NCI-H1436 (cell line): ENCODE measurements around the gene SRSF2.
"Not testable (repeated sequence)": the region's sequence is repeated elsewhere in the genome, so short reads cannot be mapped to it uniquely, and the experiment has no call there.

Experiments
- DNase-seq: peaks from one replicate; lab custom pipeline; 2025; lab: John Stamatoyannopoulos, UW

Gene SRSF2

DNA sequence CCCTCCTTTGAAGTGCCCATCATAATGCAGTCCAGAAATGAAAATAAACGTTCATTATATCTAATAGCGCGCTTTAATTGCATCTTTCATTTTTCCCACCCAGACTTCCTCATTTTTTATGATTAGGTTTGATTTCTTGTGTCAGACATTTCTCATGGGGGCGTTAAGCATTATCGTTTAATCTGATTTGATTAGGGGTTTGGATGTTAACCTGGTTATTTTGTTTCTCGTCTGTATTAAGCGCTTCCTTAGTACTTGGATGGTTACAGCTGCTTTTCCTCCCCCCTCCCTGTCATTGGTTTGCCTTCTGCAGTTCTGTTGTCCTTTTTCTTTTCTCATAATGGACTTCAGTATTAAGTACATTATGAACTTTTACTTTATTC, 1.3 kb upstream of the SRSF2 start:
- no peak for DNase-seq

DNA sequence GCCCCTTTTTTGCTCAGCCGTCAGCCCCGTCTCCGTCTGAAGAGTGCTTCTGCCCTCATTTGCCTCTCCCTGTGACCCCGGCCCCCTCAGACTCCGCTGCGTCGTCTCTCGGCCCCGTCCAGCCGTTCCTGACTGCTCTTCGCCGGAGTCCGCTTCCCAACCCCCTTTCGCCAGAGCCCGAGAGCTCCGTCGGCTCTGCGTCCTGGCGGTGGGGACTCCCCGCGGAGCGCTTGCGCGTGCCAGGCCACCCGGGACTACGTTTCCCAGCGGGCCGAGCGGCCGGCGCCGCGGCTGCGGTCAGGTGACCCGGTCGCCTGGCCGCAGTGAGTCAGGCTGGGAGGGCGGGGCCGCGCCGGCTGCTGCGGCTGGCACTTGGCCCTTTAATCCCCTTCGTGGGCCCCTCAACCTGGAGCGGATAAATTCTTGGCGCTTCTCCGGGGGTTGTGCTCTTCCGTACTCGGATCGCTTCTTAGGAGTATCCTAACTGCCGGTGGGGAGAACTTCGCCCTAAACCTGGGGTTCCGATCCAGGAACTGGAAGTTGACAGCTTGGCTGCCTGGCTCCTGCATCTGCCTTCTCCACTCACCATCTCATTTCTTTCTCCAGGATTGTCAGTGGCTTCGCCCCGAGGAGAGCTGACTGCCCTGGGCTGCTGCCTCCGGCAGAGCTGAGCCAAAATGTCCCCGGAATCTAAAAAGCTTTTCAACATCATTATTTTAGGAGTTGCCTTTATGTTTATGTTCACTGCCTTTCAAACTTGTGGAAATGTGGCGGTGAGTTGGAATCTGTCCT, 741 bp upstream of the SRSF2 start, which contains the start of gene MFSD11:
MFSD11 (plus strand) TSS at position 444 of the 792 bp plus-strand sequence; CDS start at position 678, 234 bp downstream.
- peak; percentile 97 for DNase-seq

DNA sequence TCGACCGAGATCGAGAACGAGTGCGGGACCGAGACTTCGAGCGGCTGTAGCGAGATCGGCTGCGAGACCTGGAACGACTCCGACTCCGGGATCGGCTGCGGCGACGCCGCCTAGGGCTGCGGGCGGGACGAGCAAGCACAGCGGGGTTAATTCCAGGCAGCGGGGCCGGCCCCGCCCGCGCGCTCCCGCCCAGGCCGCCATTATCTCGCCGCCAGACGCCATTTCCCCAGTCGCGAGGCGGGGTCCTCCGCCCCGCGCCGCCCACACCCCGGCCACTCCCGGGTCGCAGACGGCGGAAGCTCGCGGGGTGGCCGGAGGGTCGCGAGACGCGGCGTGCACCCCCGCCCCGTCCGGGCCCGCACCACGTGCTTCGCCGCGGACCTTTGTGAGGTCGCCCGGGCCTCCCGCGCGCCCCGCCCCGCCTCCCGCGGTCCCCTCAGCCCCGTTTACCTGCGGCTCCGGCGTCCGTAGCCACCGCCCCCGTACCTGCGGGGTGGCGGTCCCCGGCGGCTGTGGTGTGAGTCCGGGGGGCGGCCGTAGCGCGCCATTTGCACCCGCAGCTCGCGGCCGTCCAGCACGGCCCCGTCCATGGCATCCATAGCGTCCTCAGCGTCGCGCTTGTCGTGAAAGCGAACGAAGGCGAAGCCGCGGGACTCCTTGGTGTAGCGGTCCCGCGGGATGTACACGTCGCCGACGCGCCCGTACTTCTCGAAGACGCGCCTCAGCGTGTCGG, 616 bp downstream of the SRSF2 start:
- peak; percentile 63 for DNase-seq

DNA sequence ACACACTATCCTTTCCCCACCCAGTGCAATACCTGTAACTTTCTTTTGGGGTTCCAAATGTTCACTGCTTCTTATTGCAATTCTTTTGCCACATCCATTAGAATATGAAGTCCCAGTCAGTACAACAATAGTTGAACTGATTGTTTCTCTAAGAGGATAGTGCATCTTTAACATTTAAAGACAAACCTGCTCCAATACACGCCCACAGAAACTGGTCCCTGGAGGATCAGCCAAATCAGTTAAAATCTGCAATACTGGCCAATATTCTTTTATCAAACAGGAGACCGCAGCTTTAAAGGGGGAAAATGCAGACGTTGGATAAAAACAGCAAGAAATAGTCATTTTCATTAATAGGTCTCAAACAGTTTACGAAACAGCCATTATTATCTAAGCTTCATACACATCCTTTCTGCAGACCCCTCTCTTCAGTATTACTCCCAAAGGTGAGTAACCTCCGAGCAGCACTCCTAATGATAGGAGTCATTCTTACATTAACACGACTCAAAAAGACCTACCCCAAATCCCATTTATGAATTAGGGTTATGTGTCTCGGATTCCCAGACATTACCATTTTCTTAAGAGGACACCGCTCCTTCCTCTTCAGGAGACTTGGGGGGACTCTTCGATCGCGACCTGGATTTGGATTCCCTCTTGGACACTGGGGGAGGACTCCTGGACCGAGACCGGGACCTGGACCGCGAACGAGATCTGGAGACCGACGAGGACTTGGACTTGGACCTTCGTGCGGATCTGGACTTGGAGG, 1.4 kb downstream of the SRSF2 start:
- DNase-seq: no peak

DNA sequence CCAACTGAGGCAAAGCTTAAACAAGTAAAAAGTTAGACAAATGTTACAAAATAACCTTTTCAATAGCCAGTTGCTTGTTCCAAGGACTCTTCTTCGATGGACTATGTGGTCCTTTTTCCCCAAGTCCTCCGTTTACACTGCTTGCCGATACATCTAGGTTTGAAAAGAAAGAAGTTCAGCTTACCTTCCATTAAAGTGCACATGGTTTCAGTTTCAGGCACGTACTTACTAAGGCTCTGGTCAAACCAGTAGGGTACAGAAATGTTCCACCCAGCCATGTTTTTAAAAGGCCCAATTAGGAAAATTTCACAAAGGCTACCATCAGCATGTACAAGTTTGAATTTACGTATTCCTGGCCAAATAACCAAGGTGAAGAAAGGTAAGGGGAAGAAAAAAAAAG, 2.1 kb downstream of the SRSF2 start:
- no peak for DNase-seq

DNA sequence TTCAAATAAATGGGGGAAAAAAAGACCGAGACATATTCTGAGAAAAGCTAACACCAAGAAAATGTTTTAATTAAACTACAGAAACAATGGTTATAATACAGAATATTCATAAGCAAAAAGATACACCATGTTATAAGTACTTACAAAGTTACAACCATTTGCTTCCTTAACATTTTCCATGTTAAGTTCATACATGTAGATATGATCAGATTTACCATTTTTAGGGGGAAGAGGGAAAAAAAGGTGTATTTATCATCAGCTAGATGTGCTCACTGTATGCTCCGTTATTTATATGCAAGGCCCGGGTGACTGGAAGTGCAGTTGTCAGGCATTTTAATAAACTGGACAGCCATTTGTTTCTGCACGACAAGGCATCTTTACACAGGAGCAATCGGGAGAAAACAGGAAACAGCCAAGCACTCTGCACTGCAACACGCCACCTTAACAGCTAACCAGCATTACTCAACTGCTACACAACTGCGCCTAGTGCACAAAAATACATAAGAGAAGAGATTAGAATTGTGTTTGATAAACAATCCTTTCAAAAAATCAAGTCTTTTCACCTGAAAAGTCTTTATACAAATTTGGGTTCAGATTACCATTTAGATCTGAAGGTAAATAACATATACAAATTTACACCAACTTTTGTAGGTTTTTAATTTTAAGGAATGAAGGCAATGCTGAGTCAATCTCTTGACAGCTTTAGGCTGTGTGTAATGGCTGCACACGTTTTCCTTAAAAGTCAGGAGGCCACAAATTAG, 2.9 kb downstream of the SRSF2 start:
- DNase-seq: no peak

DNA sequence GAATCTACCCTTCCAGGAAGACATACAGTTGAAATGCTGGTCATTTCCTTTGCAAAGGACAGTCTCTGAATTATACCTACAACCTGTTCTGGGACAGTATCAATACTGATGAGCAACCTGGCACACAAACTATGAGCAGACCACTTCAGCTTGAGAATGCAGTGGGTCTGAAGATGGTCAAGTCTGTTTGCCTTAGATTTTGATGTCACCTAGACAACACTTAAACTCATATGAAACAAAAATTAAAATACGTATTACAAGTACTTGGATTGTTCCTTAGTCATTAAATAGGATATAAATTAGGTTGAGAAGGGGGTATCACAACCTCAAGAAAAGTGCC, 3.5 kb downstream of the SRSF2 start:
- no peak for DNase-seq

DNA sequence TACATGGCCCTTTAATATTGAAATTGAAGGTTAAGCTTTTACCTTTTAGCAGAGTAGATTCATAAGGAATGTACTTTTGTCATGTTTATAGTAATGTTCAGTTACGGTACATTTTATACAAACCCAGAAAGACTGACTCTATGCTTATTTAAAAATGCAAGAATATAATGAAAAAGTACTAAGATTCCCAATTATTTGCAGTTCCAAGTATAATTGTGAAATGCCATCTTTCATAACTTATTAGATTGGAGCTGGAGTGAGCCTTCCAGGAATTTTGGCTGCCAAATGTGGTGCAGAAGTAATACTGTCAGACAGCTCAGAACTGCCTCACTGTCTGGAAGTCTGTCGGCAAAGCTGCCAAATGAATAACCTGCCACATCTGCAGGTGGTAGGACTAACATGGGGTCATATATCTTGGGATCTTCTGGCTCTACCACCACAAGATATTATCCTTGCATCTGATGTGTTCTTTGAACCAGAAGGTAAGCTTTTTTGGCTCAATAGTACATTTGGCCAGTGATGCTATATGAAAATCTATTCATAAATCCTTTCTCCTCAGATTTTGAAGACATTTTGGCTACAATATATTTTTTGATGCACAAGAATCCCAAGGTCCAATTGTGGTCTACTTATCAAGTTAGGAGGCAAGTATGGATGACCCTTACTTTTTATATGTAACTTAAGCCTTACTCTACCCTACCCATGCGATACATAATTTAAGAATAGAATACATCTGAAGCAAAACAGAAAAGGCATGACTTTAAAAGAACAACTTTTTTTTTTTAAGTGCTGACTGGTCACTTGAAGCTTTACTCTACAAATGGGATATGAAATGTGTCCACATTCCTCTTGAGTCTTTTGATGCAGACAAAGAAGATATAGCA, 4.2 kb downstream of the SRSF2 start:
- DNase-seq: no peak

DNA sequence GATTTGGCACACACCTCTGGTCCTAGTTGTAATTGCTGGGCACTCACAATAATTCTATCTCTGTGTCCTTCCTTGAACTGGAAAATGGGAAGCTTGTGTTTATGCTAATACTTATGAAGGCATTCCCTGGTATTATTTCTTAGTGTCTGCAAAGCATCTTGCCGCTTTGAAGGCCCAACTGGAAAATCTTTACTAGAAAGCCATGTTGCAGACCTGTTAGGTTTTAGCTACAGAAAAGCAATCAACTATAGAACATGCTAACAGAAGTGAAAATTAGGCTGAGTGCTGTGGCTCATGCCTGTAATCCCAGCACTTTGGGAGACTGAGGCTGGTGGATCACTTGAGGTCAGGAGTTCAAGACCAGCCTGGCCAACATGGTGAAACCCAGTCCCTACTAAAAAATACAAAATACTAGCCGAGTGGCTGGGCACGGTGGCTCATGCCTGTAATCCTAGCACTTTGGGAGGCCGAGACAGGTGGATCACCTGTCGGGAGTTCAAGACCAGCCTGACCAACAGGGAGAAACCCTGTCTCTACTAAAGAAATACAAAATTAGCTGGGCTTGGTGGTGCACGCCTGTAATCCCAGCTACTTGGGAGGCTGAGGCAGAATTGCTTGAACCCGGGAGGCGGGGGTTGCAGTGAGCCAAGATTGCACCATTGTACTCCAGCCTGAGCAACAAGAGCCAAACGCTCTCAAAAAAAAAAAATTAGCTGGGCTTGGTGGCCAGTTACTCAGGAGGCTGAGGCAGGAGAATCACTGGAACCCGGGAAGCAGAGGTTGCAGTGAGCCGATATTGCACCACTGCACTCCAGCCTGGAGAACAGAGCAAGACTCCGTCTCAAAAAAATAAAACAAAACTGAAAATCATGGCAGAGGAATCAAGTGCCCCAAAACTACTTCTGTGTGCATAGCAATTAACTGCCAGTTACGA, 5.1 kb downstream of the SRSF2 start:
- not testable (repeated sequence) for DNase-seq

DNA sequence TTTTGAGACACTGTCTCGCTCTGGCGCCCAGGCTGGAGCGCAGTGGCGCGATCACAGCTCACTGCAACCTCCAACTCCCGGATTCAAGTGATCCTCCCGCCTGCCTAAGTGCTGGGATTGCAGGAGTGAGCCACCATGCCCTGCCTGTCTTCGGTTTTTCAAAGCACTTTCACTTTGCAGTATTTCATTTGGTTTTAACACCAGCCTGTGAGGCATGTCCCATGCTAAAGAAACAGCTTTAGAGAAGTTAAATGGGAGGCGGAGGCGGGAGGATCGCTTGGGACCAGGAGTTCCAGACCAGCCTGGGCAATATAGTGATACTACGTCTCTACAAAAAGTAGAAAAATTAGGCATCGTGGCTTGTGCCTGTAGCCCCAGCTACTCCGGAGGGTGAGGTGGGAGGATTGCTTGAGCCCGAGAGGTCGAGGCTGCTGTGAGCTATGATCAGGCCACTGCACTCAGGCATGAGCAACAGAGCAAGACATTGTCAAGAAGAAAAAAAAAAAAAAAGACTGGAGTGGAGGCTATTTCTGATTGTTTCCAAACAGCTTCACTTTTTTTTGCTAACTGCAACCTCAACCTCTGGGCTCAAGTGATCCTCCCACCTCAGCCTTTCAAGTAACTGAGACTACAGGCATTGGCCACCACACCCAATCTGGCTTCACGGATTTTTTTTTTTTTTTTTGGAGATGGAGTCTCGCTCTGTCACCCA, 9.2 kb downstream of the SRSF2 start:
- no peak for DNase-seq

DNA sequence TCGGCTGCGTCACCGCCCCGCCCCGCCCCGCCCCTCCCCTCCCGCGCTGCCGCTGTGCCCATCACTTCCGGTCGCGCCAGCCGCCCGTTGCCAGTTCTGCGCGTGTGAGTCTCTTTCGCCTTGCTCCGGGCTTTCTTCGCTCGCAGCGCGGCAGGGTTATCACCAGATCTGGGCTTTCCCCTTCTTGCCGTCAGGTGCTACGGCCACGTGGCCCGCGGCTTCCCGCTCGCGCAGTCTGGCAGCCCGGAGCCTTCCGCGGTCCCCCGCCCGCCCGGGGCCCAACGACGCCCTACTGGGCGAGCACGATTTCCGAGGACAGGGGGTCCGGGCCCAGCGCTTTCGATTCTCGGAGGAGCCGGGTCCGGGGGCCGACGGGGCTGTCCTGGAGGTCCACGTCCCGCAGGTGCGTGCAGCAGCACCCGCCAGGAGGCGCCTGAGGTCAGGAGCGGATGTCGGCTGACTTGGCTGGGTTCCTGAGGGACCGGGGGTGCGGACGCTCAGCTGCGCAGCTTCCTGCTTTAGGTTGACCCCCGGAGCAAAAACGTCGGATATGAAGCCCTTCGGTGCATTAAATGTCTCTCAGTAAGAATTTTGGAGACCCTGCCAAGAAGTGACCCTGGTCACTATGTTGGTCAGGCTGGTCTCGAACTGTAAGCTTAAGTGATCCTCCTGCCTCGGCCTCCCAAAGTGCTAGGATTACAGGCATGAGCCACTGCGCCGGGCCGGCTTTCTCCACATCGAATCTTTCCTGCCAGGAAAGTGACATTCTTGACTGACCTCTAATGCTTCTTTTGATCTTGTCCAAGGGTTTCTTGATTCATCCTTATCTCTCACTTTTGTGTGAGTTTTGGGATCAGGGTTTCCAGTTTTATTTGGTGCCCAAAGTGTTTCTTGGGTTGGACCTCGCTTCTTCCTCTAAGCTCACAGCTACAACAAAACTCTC, 10.1 kb downstream of the SRSF2 start, which contains the start of gene METTL23:
METTL23 (plus strand) TSS at position 64 of the 943 bp plus-strand sequence. CDS start 2,872 bp downstream, outside the sequence.
- peak; percentile 81 for DNase-seq

DNA sequence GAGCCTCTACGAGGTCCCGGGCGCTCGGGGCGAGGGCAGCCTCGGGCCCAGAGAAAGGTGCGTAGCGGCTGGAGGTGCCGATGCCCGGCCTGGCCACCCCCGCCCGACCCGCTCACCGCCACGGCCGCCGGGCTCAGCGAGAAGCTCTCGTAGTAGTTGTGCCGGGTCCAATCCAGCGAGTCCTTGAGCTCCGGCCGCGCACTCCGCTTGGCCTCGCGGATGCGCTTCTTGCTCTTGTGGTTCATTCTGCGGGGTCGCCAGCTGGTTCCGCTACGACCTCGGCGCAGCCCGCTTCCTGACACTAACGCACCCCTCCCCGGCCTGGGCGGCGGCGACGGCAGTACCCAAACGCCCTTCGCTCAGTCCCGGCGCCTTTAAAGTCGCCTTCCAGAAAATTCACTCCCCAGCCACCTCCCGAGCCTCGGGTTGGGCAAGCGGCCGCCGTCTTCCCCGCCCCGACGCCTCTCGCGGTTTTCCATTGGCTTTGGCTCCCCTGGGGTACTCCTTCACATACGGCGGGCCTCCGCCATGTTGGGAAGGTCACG, 10.8 kb downstream of the SRSF2 start, which contains the start of gene JMJD6:
JMJD6 (minus strand) TSS at position 376 of the 545 bp plus-strand sequence; CDS start at position 245, 131 bp downstream.
- DNase-seq: peak; percentile 99

DNA sequence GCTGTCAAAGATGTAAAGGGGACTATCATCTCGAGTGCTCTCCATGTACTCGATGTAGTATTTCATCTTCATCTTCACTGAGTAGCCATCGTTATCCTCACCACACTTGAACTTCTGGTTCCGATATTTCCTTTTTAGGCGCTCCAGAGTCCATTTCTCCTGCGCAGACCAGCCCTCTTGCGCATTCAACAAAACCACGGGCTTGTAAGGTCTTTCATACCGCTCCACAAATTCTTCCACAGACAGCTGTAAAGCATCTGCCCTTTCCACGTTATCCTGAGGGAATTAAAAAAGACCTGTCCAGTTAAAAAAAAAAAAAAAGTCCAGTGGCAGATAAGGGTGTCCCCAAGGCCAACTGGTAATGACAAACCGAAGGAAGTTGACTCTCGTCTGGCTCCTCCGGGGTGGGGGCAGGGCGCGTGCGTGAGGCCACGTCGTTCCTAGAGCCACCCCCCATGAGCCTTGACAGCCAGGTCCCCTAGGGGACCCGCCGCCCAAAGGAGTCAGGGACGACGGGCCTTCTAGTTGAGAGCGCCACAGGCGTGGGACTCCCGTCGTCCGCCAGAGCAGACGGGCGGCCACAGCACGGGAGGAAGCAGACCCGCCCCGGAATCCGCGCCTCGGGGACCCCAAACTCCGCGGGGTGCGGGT, 11.4 kb downstream of the SRSF2 start:
- DNase-seq: peak; percentile 62

DNA sequence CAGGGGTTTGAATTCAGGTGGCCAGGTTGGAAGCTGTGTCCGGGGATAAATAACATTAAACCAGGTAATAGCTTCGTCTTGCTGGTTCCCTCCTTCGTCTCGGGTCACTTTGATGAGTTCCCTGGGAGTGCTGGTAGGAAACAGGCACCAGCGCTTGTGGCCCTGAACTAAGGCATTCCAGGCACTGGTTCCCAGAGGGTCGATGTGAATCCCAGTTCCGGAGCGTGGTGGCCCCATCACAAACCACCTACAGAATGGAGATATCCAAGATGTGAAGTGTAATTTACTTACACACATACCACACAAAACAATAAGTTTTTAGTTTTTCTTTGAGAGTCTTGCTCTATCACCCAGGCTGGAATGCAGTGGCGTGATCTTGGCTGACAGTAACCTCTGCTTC, 13.3 kb downstream of the SRSF2 start:
- no peak for DNase-seq

DNA sequence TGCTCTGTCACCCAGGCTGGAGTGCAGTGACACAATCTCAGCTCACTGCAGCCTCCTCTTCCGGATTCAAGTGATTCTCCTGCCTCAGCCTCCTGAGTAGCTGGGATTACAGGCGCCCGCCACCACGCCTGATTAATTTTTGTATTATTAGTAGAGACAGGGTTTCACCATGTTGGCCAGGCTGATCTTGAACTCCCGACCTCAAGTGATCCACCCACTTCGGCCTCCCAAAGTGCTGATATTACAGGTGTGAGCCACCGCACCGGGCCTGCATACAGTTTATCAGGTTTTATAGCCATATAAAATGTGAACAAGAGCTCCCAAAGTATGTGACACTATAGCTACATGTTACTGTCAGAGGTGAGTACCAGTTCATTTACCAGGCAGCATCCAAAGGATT, 14.2 kb downstream of the SRSF2 start:
- not testable (repeated sequence) for DNase-seq

DNA sequence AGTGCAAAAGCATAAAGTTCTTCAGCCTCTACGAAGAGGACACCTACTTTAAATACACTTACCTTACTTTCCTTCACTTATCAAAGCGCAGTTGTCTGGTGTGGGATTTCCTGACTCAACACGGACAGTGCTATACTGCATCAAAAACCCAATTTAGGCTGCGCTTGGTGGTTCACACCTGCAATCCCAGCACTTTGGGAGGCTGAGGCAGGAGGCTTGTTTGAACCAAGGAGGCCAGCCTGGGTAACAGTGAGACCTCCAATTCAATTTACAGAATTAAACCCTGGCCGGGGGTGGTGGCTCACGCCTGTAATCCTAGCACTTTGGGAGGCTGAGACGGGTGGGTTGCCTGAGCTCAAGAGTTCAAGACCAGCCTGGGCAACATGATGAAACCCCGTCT, 14.9 kb downstream of the SRSF2 start:
- DNase-seq: no peak

DNA sequence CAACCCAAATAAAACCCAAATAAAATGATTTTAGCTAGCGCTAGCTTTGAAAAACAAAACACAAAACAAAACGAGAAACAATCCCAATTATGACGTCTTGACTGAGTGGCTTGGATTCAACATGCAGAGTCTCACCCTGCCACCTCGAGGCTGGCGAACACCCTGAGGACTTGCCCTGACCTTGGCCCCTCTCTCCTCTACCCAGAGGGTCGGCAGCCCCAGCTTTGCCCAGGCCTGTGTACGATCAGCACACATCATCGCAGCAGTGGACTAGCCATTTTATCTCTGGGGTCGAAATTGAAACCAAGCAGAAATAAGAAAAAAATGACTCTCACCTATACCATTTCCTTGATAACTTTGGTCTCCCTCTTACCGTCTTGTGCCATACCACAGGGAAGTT, 15.7 kb downstream of the SRSF2 start:
- no peak for DNase-seq
